HG03571 (cell line): ENCODE data around the gene PRR12.

ENCODE experiments used
- ATAC-seq: cut with Tn5 transposase; IDR thresholded peaks from one replicate; pipeline ENCODE4 v1.9.1; 2021; ENCODE audit not compliant: unreplicated experiment

PRR12 gene

DNA sequence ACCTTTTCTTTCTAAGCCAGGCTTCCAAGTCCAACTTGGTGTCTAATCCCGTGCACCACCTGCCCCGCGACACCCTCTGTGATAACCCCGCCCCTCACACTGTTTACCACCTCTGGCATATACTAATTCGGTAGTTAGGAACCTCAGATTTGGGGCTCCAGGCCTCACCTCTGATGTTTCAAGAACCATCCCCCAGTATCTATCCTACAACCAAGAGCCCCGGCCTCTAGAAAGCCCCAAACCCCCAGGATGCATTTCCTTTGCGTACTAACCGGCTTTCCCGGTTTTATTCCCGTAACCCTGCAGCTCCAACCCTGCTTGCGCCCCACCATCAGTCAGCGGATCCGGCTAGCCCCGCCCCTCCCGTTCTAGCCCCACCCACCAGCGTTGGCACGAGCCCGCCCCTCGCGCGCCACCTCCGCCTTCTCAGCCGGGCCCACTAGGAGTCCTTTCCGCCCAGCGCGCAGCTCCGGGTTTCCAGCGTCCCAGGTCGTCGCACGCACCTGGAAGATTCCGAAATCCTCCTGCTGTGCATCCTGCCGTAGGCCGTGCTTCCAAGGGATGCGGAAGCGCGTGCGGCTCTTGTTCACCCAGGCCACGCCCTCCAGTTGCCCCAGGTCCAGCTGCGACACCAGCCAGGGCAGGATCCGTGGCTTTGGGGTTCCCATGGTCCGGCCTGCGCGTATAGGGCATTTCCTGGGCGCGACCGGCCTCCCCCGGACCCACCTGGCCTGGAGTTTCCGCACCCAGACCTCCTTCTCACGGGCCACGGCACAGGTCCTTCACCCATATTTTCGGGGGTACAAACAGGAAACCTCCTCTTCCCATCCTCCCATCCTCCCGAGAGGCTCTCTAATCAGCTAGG, 73.4 kb downstream of the PRR12 start:
- ATAC-seq: no peak

GRCh38 chr19:49665036-49665350, 74.0 kb downstream of the PRR12 start:
- ATAC-seq: no peak

GRCh38 chr19:49665351-49666119, 74.6 kb downstream of the PRR12 start, which contains the start of the genes BCL2L12 and IRF3:
BCL2L12 (plus strand) TSS chr19:49665933; CDS start chr19:49666693, 760 bp downstream.
IRF3 (minus strand) TSS chr19:49665857; CDS start chr19:49664838, 1,019 bp downstream.
- ATAC-seq: peak; percentile 72

DNA sequence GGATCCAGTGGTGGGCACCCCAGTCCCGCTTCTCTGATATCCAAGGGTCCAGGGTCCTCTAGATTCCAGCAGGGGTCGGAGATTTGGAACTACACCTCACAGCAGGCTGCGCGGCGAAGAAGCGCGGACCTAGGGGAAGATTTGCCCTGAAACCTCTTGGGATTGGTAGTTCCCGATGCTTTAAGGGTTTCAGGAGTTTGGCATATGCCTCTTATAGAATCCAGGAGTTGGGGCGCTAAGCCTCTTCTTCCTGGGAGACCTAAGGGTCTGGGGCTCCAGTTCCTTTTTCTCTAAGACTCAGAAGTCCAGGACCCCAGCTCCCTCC, 75.1 kb downstream of the PRR12 start:
- no peak for ATAC-seq

DNA sequence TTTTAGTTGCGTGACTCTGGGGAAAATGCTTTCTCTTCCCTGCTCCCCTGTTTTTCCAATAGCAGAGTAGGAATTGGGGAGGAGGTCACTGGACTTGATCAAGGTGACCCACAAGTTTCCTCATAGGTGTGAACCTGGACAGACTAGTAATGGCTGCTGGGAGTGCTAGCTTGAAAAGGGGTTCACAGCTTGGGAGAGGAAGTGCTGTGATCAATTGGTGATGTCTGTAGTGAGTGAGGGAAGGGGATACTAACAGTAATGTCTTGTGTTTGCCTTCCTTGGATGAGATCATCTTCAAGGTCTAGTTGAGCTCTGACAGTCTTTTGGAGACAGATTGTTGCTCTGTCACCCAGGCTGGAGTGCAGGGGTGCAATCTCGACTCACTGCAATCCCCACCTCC, 76.5 kb downstream of the PRR12 start:
- ATAC-seq: no peak

DNA sequence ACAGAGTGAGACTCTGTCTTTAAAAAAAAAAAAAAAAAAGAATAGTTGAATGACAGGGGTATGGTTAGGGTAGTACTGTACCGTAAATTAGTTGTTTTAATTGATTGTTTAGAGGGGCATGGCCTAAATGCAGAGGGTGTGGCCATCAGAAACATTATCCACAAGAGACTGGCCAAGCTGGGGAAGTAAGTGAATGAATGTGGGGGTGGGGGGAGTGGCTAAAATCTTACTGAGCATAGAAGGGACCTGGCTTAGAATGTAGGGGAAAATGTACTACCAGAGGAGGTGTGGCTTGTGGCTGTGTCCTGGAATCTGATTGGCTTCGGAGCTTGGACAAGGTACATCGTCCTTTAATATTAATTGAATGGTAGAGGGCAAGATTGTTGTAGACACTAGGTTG, 78.5 kb downstream of the PRR12 start:
- ATAC-seq: no peak

DNA sequence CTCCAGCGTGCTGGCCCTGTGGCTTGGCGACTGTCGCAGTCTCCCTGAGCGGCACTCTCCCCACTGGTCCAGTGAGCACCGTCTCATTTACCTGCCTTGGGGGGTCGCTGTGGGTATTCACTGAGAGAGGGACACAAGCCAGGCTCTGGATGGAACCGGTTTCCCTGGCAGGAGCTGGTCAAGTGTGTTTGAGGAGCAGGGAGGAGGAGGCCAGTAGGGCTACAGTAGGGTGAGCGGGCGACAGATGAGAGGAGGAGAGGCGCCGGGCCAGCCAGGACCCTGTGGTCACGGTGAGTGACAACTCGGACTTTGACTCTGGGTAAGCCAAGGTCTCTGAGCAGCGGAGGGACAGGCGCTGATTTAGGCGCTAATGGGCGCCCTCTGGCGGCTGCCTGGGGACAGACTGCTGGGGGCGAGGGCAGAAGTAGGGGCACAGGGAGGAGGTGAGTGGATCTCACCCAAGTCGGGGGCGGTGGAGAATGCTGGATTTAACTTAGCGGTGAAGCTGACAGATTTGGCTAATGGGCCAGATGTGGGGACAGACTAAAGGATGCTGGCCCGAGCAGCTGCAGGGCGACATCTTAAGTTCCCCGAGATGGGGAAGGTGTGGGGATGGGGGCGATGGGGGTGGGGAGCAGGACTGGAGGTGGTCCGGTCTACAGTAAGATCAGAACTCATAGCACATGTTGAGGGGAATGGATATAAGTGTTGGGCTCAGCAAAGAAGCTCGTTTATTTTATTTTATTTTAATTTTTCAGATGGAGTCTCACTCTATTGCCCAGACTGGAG, 81.3 kb downstream of the PRR12 start:
- no peak for ATAC-seq
